HepG2 (cell line): ENCODE measurements around the gene GPR107. TPM values are rescaled to one million over a fixed set of nuclear protein-coding genes. Genes with fewer than 3 reads are reported as not detected.
A peak's percentile ranks its signal among the peaks of the same experiment; 100 is the strongest.

Experiments
- ATAC-seq: fragments of 200-7000 bp; cut with Tn5 transposase; 3 replicates; pipeline ENCODE4 v1.9.1; 2020; ENCODE audit warnings: mild to moderate bottlenecking, moderate library complexity
- BruUV-seq: library from RNA; stranded (reverse); fragments of 400-500 nt; replicated peaks from 2 replicates; lab custom pipeline; 2021; lab: Mats Ljungman, UMichigan
- CTCF ChIA-PET: fragments of 300-600 bp; formaldehyde crosslinking; extraction: SDS; loops from one replicate; lab custom pipeline; 2021; ENCODE audit warnings: low total read pairs, inconsistent platforms, low intra/inter-chr PET ratio; lab: Yijun Ruan, JAX
- POLR2A ChIA-PET: fragments of 350-600 bp; sonication (Branson Sonifier 250); formaldehyde crosslinking; loops from one replicate; lab custom pipeline; 2020; ENCODE audit warnings: antibody characterized with exemption, inconsistent platforms; lab: Yijun Ruan, JAX
- DNase-seq: peaks from one replicate; pipeline ENCODE4 v3.0.0-alpha.2; 2015; ENCODE audit warnings: low spot score
- FAIRE-seq: peaks from 3 replicates; lab custom pipeline; 2011; peaks lifted over from hg19 to GRCh38; lab: Jason Lieb, UNC
- H2AFZ ChIP-seq: one replicate; pipeline ENCODE4 v1.6.1; 2011; ENCODE audit warnings: low read length, inconsistent platforms
- H3K27ac ChIP-seq: fragments of 300-600 bp; 3 replicates; pipeline ENCODE4 v1.8.0; 2011; ENCODE audit warnings: mixed run types, mild to moderate bottlenecking, mixed read lengths, low read length, inconsistent platforms; ENCODE audit not compliant: insufficient read depth; ENCODE audit errors: extremely low read length
- H3K27me3 ChIP-seq, 2 experiments: fragments of 200-600 bp in 1 of 2; 2 replicates in 1 of 2; 3 replicates in 1 of 2; pipeline versions ENCODE4 v1.6.0 to v1.8.0; 2011; ENCODE audit warnings: low read length in 2 of 2, mild to moderate bottlenecking in 2 of 2, moderate library complexity in 2 of 2, inconsistent platforms in 1 of 2; ENCODE audit not compliant: insufficient read depth in 2 of 2, control insufficient read depth in 1 of 2
- H3K36me3 ChIP-seq, 2 experiments: fragments of 200-600 bp in 1 of 2; replicated peaks in 1 of 2; 2 replicates in 1 of 2; 3 replicates in 1 of 2; pipeline versions ENCODE4 v1.5.1 to v1.8.0; 2011; ENCODE audit warnings: low read length in 2 of 2, inconsistent platforms in 1 of 2; ENCODE audit not compliant: insufficient read depth in 2 of 2, control insufficient read depth in 1 of 2
- H3K4me1 ChIP-seq: 2 replicates; pipeline ENCODE4 v1.5.1; 2012; ENCODE audit warnings: low read length, inconsistent platforms; ENCODE audit not compliant: insufficient read depth
- H3K4me2 ChIP-seq: 2 replicates; pipeline ENCODE4 v1.6.0; 2011; ENCODE audit warnings: low read depth, low read length, inconsistent platforms
- H3K4me3 ChIP-seq, 3 experiments: fragments of 200-600 bp in 1 of 3; sonication (generic), shearing (Covaris generic) in 1 of 3; replicated peaks in 1 of 3; 2 replicates each; pipeline ENCODE4 v1.5.1; 2011 to 2016; ENCODE audit warnings: low read length in 3 of 3, inconsistent platforms in 2 of 3, low read depth in 2 of 3, mild to moderate bottlenecking in 2 of 3, control low read depth in 1 of 3, mixed read lengths in 1 of 3; ENCODE audit not compliant: insufficient read depth in 1 of 3
- H3K79me2 ChIP-seq: one replicate; pipeline ENCODE4 v1.6.1; 2011; ENCODE audit warnings: low read length, inconsistent platforms; ENCODE audit not compliant: insufficient read depth
- H3K9ac ChIP-seq: 2 replicates; pipeline ENCODE4 v1.6.0; 2011; ENCODE audit warnings: mild to moderate bottlenecking, low read depth, low read length, inconsistent platforms; ENCODE audit not compliant: insufficient read depth
- H3K9me3 ChIP-seq: 2 replicates; pipeline ENCODE4 v1.5.1; 2012; ENCODE audit warnings: mild to moderate bottlenecking, low read length
- H4K20me1 ChIP-seq: 2 replicates; pipeline ENCODE4 v1.6.0; 2011; ENCODE audit warnings: inconsistent platforms, mild to moderate bottlenecking, low read length, moderate library complexity; ENCODE audit not compliant: insufficient read depth
- GTF2F1 ChIP-seq: fragments of 150-350 bp; IDR thresholded peaks from 2 replicates; pipeline ENCODE4 v1.6.1; 2014; ENCODE audit warnings: low read length
- PATZ1 ChIP-seq: sonication (generic); formaldehyde crosslinking; IDR thresholded peaks from 2 replicates; pipeline ENCODE4 v1.4.0; 2020; ENCODE audit warnings: missing genetic modification reagents
- SATB2 ChIP-seq: sonication (generic); formaldehyde crosslinking; IDR thresholded peaks from 2 replicates; pipeline ENCODE4 v1.5.0; 2020; ENCODE audit warnings: missing genetic modification reagents
- TAF15 ChIP-seq: fragments of 200-400 bp; formaldehyde crosslinking; IDR thresholded peaks from one replicate; pipeline ENCODE4 v1.6.1; 2018; ENCODE audit warnings: mild to moderate bottlenecking, low read depth, low read length; ENCODE audit not compliant: poor library complexity, severe bottlenecking
- ZNF687 ChIP-seq: sonication (generic); formaldehyde crosslinking; IDR thresholded peaks from 2 replicates; pipeline ENCODE4 v1.5.1; 2020; ENCODE audit warnings: mild to moderate bottlenecking, missing genetic modification reagents, moderate library complexity
- ZSCAN25 ChIP-seq: sonication (generic); formaldehyde crosslinking; IDR thresholded peaks from 2 replicates; pipeline ENCODE4 v1.8.0; 2022; ENCODE audit warnings: mild to moderate bottlenecking, missing genetic modification reagents
- WGBS: methylation state at CpG from one replicate; pipeline ENCODE4 v1.1.6; 2017; ENCODE audit warnings: low lambda C conversion rate; 5-methylcytosine and 5-hydroxymethylcytosine counted together
- in situ Hi-C: cut with HindIII; loops from 2 replicates; pipeline ENCODE4 v1.10.0; 2017; ENCODE audit warnings: low pct_unique_long_range_greater_than_20kb; ENCODE audit not compliant: extremely low pct_ligation_motif_present
- intact Hi-C: fragments of 100-400 bp; cut with micrococcal nuclease; formaldehyde crosslinking; loops from one replicate; pipeline ENCODE4 v1.10.0; 2022; ENCODE audit not compliant: unreplicated experiment
- polyA plus RNA-seq, 8 experiments: library from polyadenylated mRNA; depleted of rRNA in 3 of 8; stranded (reverse) in 7 of 8; unstranded in 1 of 8; fragments of >200 nt; fragmentation: Illumina TruSeq in 4 of 8; extraction: Trizol in 4 of 8; gene quantifications; 2 replicates each; pipeline versions ENCODE4 v1.2.1 to v1.2.3, GENCODE V29; 2011 to 2016; ENCODE audit warnings: low read depth in 4 of 8, missing spikeins in 1 of 8, mixed read lengths in 1 of 8; ENCODE audit not compliant: insufficient read depth in 1 of 8
- total RNA-seq, 5 experiments: library from RNA; depleted of rRNA; stranded (reverse); fragments of >200 nt; fragmentation: Illumina TruSeq; extraction: Trizol; gene quantifications; 2 replicates each; pipeline ENCODE4 v1.2.3, GENCODE V29; 2016; ENCODE audit warnings: low read depth in 1 of 5
- TF ChIP-seq, protein P1 (sequence below): sonication (generic); formaldehyde crosslinking; IDR thresholded peaks from 2 replicates; pipeline ENCODE4 v1.9.0; 2022; ENCODE audit warnings: low read depth, missing genetic modification reagents
- TF ChIP-seq, protein P2 (sequence below): sonication (generic); formaldehyde crosslinking; IDR thresholded peaks from 2 replicates; pipeline ENCODE4 v1.4.0; 2020; ENCODE audit warnings: mild to moderate bottlenecking, missing genetic modification reagents
- TF ChIP-seq, protein P3 (sequence below): sonication (generic); formaldehyde crosslinking; IDR thresholded peaks from 2 replicates; pipeline ENCODE4 v1.4.0; 2020; ENCODE audit warnings: missing genetic modification reagents
- TF ChIP-seq, protein P4 (sequence below): sonication (generic); formaldehyde crosslinking; IDR thresholded peaks from 2 replicates; pipeline ENCODE4 v1.9.0; 2022; ENCODE audit warnings: missing genetic modification reagents, mild to moderate bottlenecking, borderline replicate concordance

Gene GPR107
- total and polyA plus RNA-seq, 2 of the 13 experiments (the other 11 are each of a cell fraction or from before 2014, with no cell fraction given): 22.5 to 24.4 TPM

- CTCF ChIA-PET: no interaction called here
- H3K79me2 ChIP-seq: no peaks in the 10 kb centered on the region
- intact Hi-C loops (no loop called here), in situ Hi-C loops (no loop called here)
- POLR2A ChIA-PET: no interaction called here
- BruUV-seq: no TSS peak
- H4K20me1 ChIP-seq: no peaks in the 10 kb centered on the region
- H3K4me1 ChIP-seq: peaks cover 30% of the 10 kb centered on the region
- peak overlapping the region; percentile 49; the same call in 1 of the 2 replicates for H3K4me2 ChIP-seq
- DNase-seq (peak; percentile 46), ATAC-seq (peak; percentile 53), FAIRE-seq (peak; percentile 28)
- H3K9me3 ChIP-seq: no peaks in the 10 kb centered on the region
- no peak overlapping the region for H3K9ac ChIP-seq
- no peaks in the 10 kb centered on the region for H3K27me3 ChIP-seq
- H3K27ac ChIP-seq: no peak overlapping the region
- H2AFZ ChIP-seq: no peak overlapping the region
- H3K36me3 ChIP-seq: no peaks in the 10 kb centered on the region
- WGBS: 16% methylated on average over 7 of the region's 7 CpGs
- peak overlapping the region in 1 of 3 experiments; percentile 13; a peak in 1 of 6 replicates for H3K4me3 ChIP-seq
- TF ChIP-seq, protein P1, sequence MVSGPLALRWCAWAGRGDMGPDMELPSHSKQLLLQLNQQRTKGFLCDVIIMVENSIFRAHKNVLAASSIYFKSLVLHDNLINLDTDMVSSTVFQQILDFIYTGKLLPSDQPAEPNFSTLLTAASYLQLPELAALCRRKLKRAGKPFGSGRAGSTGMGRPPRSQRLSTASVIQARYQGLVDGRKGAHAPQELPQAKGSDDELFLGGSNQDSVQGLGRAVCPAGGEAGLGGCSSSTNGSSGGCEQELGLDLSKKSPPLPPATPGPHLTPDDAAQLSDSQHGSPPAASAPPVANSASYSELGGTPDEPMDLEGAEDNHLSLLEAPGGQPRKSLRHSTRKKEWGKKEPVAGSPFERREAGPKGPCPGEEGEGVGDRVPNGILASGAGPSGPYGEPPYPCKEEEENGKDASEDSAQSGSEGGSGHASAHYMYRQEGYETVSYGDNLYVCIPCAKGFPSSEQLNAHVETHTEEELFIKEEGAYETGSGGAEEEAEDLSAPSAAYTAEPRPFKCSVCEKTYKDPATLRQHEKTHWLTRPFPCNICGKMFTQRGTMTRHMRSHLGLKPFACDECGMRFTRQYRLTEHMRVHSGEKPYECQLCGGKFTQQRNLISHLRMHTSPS: 0 out of 2 replicates have a peak, but pooled peaks have one; percentile 23
- TF ChIP-seq SATB2 (no peak), ZSCAN25 (peak; percentile 81), PATZ1 (CRISPR knock-in tag) (peak; percentile 54; the same call in 1 of the 2 replicates), ZNF687 (peak; percentile 17; the same call in 1 of the 2 replicates), TAF15 (no peak), GTF2F1 (no peak)
- TF ChIP-seq, protein P2, sequence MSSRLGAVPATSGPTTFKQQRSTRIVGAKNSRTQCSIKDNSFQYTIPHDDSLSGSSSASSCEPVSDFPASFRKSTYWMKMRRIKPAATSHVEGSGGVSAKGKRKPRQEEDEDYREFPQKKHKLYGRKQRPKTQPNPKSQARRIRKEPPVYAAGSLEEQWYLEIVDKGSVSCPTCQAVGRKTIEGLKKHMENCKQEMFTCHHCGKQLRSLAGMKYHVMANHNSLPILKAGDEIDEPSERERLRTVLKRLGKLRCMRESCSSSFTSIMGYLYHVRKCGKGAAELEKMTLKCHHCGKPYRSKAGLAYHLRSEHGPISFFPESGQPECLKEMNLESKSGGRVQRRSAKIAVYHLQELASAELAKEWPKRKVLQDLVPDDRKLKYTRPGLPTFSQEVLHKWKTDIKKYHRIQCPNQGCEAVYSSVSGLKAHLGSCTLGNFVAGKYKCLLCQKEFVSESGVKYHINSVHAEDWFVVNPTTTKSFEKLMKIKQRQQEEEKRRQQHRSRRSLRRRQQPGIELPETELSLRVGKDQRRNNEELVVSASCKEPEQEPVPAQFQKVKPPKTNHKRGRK: peak; percentile 85; the same call in 1 of the 2 replicates
- TF ChIP-seq, protein P3, sequence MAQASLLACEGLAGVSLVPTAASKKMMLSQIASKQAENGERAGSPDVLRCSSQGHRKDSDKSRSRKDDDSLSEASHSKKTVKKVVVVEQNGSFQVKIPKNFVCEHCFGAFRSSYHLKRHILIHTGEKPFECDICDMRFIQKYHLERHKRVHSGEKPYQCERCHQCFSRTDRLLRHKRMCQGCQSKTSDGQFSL (CRISPR knock-in tag): peak; percentile 45; the same call in 1 of the 2 replicates
- TF ChIP-seq, protein P4, sequence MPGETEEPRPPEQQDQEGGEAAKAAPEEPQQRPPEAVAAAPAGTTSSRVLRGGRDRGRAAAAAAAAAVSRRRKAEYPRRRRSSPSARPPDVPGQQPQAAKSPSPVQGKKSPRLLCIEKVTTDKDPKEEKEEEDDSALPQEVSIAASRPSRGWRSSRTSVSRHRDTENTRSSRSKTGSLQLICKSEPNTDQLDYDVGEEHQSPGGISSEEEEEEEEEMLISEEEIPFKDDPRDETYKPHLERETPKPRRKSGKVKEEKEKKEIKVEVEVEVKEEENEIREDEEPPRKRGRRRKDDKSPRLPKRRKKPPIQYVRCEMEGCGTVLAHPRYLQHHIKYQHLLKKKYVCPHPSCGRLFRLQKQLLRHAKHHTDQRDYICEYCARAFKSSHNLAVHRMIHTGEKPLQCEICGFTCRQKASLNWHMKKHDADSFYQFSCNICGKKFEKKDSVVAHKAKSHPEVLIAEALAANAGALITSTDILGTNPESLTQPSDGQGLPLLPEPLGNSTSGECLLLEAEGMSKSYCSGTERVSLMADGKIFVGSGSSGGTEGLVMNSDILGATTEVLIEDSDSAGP (CRISPR knock-in tag): 0 out of 2 replicates have a peak, but pooled peaks have one; percentile 25
These were observed 129.5 kb downstream of the GPR107 start for GRCh38 chr9:130183133-130183762.
